G401.6 (cell line): ENCODE results near the gene DISC1.
"Not testable (repeated sequence)": the region's sequence is repeated elsewhere in the genome, so short reads cannot be mapped to it uniquely, and the experiment has no call there.

Source experiments
- FAIRE-seq: peaks from 2 replicates; lab custom pipeline; 2012; peaks lifted over from hg19 to GRCh38; lab: Jason Lieb, UNC

Gene DISC1

GRCh38 chr1:231626535-231626950 lies at the start of gene DISC1:
DISC1 (plus strand) TSS chr1:231626790; CDS start chr1:231626868, 78 bp downstream.
- FAIRE-seq: no peak

GRCh38 chr1:231576804-231577718 lies 49.5 kb upstream of the DISC1 start:
- no peak for FAIRE-seq

- FAIRE-seq: peak; percentile 63
These were observed 45.7 kb upstream of the DISC1 start for GRCh38 chr1:231580874-231581273.

- no peak for FAIRE-seq
These were observed 44.7 kb upstream of the DISC1 start for GRCh38 chr1:231581859-231582258.

- FAIRE-seq: no peak
These were observed 43.2 kb upstream of the DISC1 start for GRCh38 chr1:231583376-231583775.

GRCh38 chr1:231584117-231584516 lies 42.5 kb upstream of the DISC1 start:
- FAIRE-seq: no peak

GRCh38 chr1:231584921-231585320 lies 41.7 kb upstream of the DISC1 start:
- FAIRE-seq: no peak

GRCh38 chr1:231590453-231591198 lies 36.0 kb upstream of the DISC1 start:
- FAIRE-seq: peak; percentile 76

GRCh38 chr1:231591466-231591865 lies 35.1 kb upstream of the DISC1 start:
- no peak for FAIRE-seq

- FAIRE-seq: no peak
These were observed 33.8 kb upstream of the DISC1 start for GRCh38 chr1:231592809-231593208.

GRCh38 chr1:231593264-231593663 lies 33.3 kb upstream of the DISC1 start:
- FAIRE-seq: not testable (repeated sequence)

GRCh38 chr1:231594123-231594522 lies 32.5 kb upstream of the DISC1 start:
- no peak for FAIRE-seq

- FAIRE-seq: no peak
These were observed 31.8 kb upstream of the DISC1 start for GRCh38 chr1:231594749-231595148.

GRCh38 chr1:231596337-231596791 lies 30.2 kb upstream of the DISC1 start:
- no peak for FAIRE-seq

GRCh38 chr1:231597971-231598370 lies 28.6 kb upstream of the DISC1 start:
- FAIRE-seq: no peak

GRCh38 chr1:231600458-231600976 lies 26.1 kb upstream of the DISC1 start:
- no peak for FAIRE-seq

- no peak for FAIRE-seq
These were observed 24.5 kb upstream of the DISC1 start for GRCh38 chr1:231601824-231602672.

- no peak for FAIRE-seq
These were observed 24.0 kb upstream of the DISC1 start for GRCh38 chr1:231602673-231602984.

GRCh38 chr1:231603598-231604275 lies 22.9 kb upstream of the DISC1 start:
- FAIRE-seq: peak; percentile 89

- FAIRE-seq: no peak
These were observed 22.3 kb upstream of the DISC1 start for GRCh38 chr1:231604276-231604621.
